WTC11 (cell line): ENCODE measurements around the gene PTGS1. TPM values are rescaled to one million over a fixed set of nuclear protein-coding genes. Genes with fewer than 3 reads are reported as not detected.

Experiments
- ATAC-seq: fragments of 200-7000 bp; cut with Tn5 transposase; 2 replicates; pipeline ENCODE4 v1.10.0; 2021; ENCODE audit warnings: mild to moderate bottlenecking, moderate library complexity
- CTCF ChIA-PET: fragments of 300-600 bp; sonication (Branson Sonifier 250); formaldehyde crosslinking; loops from one replicate; lab custom pipeline; 2021; ENCODE audit warnings: antibody characterized with exemption; lab: Charles Lee
- POLR2A ChIA-PET: fragments of 350-600 bp; sonication (Branson Sonifier 250); formaldehyde crosslinking; loops from one replicate; lab custom pipeline; 2021; ENCODE audit warnings: antibody characterized with exemption; lab: Charles Lee
- DNase-seq: peaks from one replicate; pipeline ENCODE4 v3.0.0; 2021; ENCODE audit warnings: low spot score
- H3K27ac Mint-ChIP-seq: 2 replicates; pipeline ENCODE4 v1.8.0; 2021; ENCODE audit warnings: mixed read lengths
- H3K27me3 Mint-ChIP-seq: 2 replicates; pipeline ENCODE4 v1.8.0; 2021; ENCODE audit warnings: low read depth, mild to moderate bottlenecking, moderate library complexity, mixed read lengths
- H3K36me3 Mint-ChIP-seq: 2 replicates; pipeline ENCODE4 v1.8.0; 2021; ENCODE audit warnings: mixed read lengths
- H3K4me1 Mint-ChIP-seq: 2 replicates; pipeline ENCODE4 v1.8.0; 2022; ENCODE audit warnings: mixed read lengths
- H3K4me3 Mint-ChIP-seq: 2 replicates; pipeline ENCODE4 v1.8.0; 2021; ENCODE audit warnings: mild to moderate bottlenecking, moderate library complexity, mixed read lengths
- H3K9me3 Mint-ChIP-seq: 2 replicates; pipeline ENCODE4 v1.8.0; 2021; ENCODE audit warnings: mixed read lengths
- ATF6 ChIP-seq: sonication (generic); formaldehyde crosslinking; IDR thresholded peaks from 2 replicates; pipeline ENCODE4 v1.8.1; 2023; ENCODE audit warnings: mild to moderate bottlenecking, missing genetic modification reagents
- GRHL2 ChIP-seq: fragments of 250-450 bp; sonication (Bioruptor Pico); IDR thresholded peaks from 2 replicates; pipeline ENCODE4 v1.8.0; 2022; ENCODE audit warnings: mild to moderate bottlenecking, moderate library complexity; ENCODE audit not compliant: insufficient replicate concordance, severe bottlenecking
- GTF2I ChIP-seq: fragments of 250-450 bp; sonication (Bioruptor Pico); conservative IDR thresholded peaks from 2 replicates; pipeline ENCODE4 v1.4.0; 2021; ENCODE audit warnings: mild to moderate bottlenecking
- HMGA2 ChIP-seq: fragments of 250-450 bp; sonication (Bioruptor Pico); IDR thresholded peaks from 2 replicates; pipeline ENCODE4 v1.4.0; 2021; ENCODE audit warnings: mild to moderate bottlenecking, moderate library complexity
- IRF2 ChIP-seq: sonication (generic); formaldehyde crosslinking; IDR thresholded peaks from 2 replicates; pipeline ENCODE4 v1.8.0; 2022; ENCODE audit warnings: low read depth, missing genetic modification reagents, borderline replicate concordance
- JUN ChIP-seq: sonication (generic); formaldehyde crosslinking; IDR thresholded peaks from 2 replicates; pipeline ENCODE4 v1.8.0; 2023; ENCODE audit warnings: mild to moderate bottlenecking, missing genetic modification reagents
- RORB ChIP-seq: fragments of 250-450 bp; sonication (Bioruptor Pico); IDR thresholded peaks from 2 replicates; pipeline ENCODE4 v1.9.0; 2021; ENCODE audit warnings: mild to moderate bottlenecking
- SMAD4 ChIP-seq: sonication (generic); formaldehyde crosslinking; IDR thresholded peaks from 2 replicates; pipeline ENCODE4 v1.8.0; 2022; ENCODE audit warnings: mild to moderate bottlenecking, missing genetic modification reagents
- ZBTB43 ChIP-seq: sonication (generic); formaldehyde crosslinking; IDR thresholded peaks from 2 replicates; pipeline ENCODE4 v1.8.1; 2023; ENCODE audit warnings: mild to moderate bottlenecking, missing genetic modification reagents
- ZNF219 ChIP-seq: sonication (generic); formaldehyde crosslinking; IDR thresholded peaks from 2 replicates; pipeline ENCODE4 v1.8.0; 2023; ENCODE audit warnings: missing genetic modification reagents, mild to moderate bottlenecking, borderline replicate concordance
- ZNF423 ChIP-seq: fragments of 250-450 bp; sonication (Bioruptor Pico); IDR thresholded peaks from 2 replicates; pipeline ENCODE4 v2.1.2; 2022; ENCODE audit warnings: mild to moderate bottlenecking, moderate library complexity
- ZNF532 ChIP-seq: fragments of 250-450 bp; sonication (Bioruptor Pico); IDR thresholded peaks from 2 replicates; pipeline ENCODE4 v1.9.0; 2021; ENCODE audit warnings: mild to moderate bottlenecking, borderline replicate concordance
- total RNA-seq: library from RNA; stranded (reverse); gene quantifications from 3 replicates; pipeline ENCODE4 v1.2.3, GENCODE V29; 2021
- TF ChIP-seq, protein P1 (sequence below): sonication (generic); formaldehyde crosslinking; IDR thresholded peaks from 2 replicates; pipeline ENCODE4 v1.8.0; 2022; ENCODE audit warnings: mild to moderate bottlenecking, missing genetic modification reagents
- TF ChIP-seq, protein P2 (sequence below): fragments of 200-600 bp; IDR thresholded peaks from 2 replicates; pipeline ENCODE4 v1.8.0; 2022; ENCODE audit warnings: antibody characterized with exemption
- TF ChIP-seq, protein P3 (sequence below): sonication (generic); formaldehyde crosslinking; IDR thresholded peaks from 2 replicates; pipeline ENCODE4 v1.8.1; 2023; ENCODE audit warnings: mild to moderate bottlenecking, moderate library complexity, missing genetic modification reagents

Gene PTGS1
- total RNA-seq, 1 experiment from 2014 or later: 1.0 TPM

- H3K4me1 Mint-ChIP-seq: peaks cover 6% of the 10 kb centered on the region
- ChIA-PET POLR2A (no interaction called here), CTCF (interaction anchor here (1.1 kb wide), 1 partner anchor 65 kb away, joined by 3 read pairs; no protein-coding TSS in a partner anchor)
- no peak for ATAC-seq
- H3K4me3 Mint-ChIP-seq: no peak overlapping the region
- no peaks in the 10 kb centered on the region for H3K9me3 Mint-ChIP-seq
- DNase-seq: no peak
- no peak for TF ChIP-seq IRF2
- H3K36me3 Mint-ChIP-seq: no peaks in the 10 kb centered on the region
- no peaks in the 10 kb centered on the region; the same call in none of the 2 replicates for H3K27me3 Mint-ChIP-seq
- no peak overlapping the region for H3K27ac Mint-ChIP-seq
Observed at GRCh38 chr9:122387536-122387935, 16.7 kb downstream of the PTGS1 start.

DNA sequence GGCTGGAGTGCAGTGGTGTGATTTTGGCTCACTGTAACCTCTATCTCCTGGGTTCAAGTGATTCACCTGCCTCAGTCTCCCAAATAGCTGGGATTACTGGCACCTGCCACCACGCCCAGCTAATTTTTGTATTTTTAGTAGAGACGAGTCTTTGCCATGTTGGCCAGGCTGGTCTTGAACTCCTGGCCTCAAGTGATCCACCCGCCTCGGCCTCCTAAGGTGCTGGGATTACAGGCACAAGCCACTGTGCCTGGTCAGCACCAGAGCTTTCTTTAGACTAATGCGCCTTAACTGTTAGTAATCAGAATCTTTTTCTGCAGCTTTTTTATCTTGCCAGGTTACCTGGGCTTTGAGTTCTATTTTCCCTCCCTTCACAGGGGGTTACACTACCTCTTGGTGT lies 18.4 kb downstream of the PTGS1 start:
- no peak for ATAC-seq
- Mint-ChIP-seq H3K4me3 (no peak overlapping the region), H3K36me3 (no peaks in the 10 kb centered on the region), H3K27me3 (peaks cover 4% of the 10 kb centered on the region), H3K4me1 (peaks cover 6% of the 10 kb centered on the region), H3K9me3 (no peaks in the 10 kb centered on the region), H3K27ac (no peak overlapping the region)
- no peak for TF ChIP-seq GRHL2 (CRISPR knock-in tag)
- TF ChIP-seq ZNF532 (CRISPR knock-in tag): no peak
- no peak for TF ChIP-seq JUN
- TF ChIP-seq HMGA2 (CRISPR knock-in tag): no peak
- no peak for TF ChIP-seq ZNF423 (CRISPR knock-in tag)
- TF ChIP-seq, protein P1, sequence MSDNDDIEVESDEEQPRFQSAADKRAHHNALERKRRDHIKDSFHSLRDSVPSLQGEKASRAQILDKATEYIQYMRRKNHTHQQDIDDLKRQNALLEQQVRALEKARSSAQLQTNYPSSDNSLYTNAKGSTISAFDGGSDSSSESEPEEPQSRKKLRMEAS (CRISPR knock-in tag): no peak
- TF ChIP-seq, protein P2, sequence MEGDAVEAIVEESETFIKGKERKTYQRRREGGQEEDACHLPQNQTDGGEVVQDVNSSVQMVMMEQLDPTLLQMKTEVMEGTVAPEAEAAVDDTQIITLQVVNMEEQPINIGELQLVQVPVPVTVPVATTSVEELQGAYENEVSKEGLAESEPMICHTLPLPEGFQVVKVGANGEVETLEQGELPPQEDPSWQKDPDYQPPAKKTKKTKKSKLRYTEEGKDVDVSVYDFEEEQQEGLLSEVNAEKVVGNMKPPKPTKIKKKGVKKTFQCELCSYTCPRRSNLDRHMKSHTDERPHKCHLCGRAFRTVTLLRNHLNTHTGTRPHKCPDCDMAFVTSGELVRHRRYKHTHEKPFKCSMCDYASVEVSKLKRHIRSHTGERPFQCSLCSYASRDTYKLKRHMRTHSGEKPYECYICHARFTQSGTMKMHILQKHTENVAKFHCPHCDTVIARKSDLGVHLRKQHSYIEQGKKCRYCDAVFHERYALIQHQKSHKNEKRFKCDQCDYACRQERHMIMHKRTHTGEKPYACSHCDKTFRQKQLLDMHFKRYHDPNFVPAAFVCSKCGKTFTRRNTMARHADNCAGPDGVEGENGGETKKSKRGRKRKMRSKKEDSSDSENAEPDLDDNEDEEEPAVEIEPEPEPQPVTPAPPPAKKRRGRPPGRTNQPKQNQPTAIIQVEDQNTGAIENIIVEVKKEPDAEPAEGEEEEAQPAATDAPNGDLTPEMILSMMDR: no peak
- TF ChIP-seq GTF2I (CRISPR knock-in tag): no peak
- ChIA-PET CTCF (interaction anchor here (2.1 kb wide), 1 partner anchor 32 kb away, joined by 8 read pairs; no protein-coding TSS in a partner anchor), POLR2A (interaction anchor here (0.6 kb wide), 2 partner anchors 29 to 49 kb away, joined by 3 read pairs; no protein-coding TSS in a partner anchor)
- no peak for DNase-seq

DNA sequence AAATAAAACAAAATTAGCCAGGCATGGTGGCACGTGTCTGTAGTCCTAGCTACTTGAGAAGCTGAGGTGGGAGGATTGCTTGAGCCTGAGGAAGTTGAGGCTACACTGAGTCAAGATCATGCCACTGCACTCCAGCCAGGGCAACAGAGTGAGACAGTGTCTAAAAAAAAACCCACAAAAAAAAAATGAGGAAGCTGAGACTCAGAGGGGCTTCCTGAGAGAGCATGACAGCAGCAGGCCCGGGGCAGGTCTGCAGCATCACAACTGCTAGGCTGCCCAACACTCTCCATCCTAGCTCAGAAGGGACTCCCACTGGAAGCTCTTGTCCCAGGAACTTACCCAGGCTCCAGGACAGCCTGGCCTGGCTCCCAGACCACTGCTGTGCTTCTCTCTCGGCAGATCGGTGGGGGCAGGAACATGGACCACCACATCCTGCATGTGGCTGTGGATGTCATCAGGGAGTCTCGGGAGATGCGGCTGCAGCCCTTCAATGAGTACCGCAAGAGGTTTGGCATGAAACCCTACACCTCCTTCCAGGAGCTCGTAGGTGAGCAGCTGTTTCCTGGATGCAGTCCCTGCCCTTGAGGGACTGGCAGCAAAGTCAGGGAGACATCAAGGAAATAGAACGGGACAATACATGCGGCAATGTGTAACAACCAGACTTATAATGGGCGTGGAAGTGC lies 19.1 kb downstream of the PTGS1 start:
- H3K27ac Mint-ChIP-seq: peak overlapping the region; percentile 67; the same call in 1 of the 2 replicates
- ChIA-PET CTCF (interaction anchor here (0.7 to 2.1 kb wide), 5 partner anchors 19 to 291 kb away, joined by 3 to 9 read pairs (median 6); partner anchors contain the start of gene PTGS1), POLR2A (no interaction called here)
- H3K9me3 Mint-ChIP-seq: no peaks in the 10 kb centered on the region
- TF ChIP-seq ZBTB43 (CRISPR knock-in tag) (no peak), ZNF219 (CRISPR knock-in tag) (no peak), SMAD4 (CRISPR knock-in tag) (no peak), RORB (no peak), ATF6 (CRISPR knock-in tag) (no peak)
- TF ChIP-seq, protein P3, sequence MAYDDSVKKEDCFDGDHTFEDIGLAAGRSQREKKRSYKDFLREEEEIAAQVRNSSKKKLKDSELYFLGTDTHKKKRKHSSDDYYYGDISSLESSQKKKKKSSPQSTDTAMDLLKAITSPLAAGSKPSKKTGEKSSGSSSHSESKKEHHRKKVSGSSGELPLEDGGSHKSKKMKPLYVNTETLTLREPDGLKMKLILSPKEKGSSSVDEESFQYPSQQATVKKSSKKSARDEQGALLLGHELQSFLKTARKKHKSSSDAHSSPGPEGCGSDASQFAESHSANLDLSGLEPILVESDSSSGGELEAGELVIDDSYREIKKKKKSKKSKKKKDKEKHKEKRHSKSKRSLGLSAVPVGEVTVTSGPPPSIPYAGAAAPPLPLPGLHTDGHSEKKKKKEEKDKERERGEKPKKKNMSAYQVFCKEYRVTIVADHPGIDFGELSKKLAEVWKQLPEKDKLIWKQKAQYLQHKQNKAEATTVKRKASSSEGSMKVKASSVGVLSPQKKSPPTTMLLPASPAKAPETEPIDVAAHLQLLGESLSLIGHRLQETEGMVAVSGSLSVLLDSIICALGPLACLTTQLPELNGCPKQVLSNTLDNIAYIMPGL (CRISPR knock-in tag): no peak
- H3K36me3 Mint-ChIP-seq: no peaks in the 10 kb centered on the region
- H3K4me1 Mint-ChIP-seq: peaks cover 6% of the 10 kb centered on the region
- DNase-seq: no peak
- ATAC-seq: peak; percentile 80
- H3K4me3 Mint-ChIP-seq: no peak overlapping the region
- H3K27me3 Mint-ChIP-seq: peaks cover 4% of the 10 kb centered on the region
